ENCODE results near the gene DENND10.

DENND10 gene

GRCh38 chr10:119112056-119112455 is 8.1 kb downstream of the DENND10 start:
- no peak overlapping the region for H3K4me3 ChIP-seq (replicated peaks in 1 of 2; ENCODE audit: low read depth in 2 of 2, low read length in 2 of 2)
- peak; percentile 56 to 84 for DNase-seq (ENCODE audit: low read depth in 2 of 2)
- no peak for TF ChIP-seq CTCF (IDR thresholded peaks at IDR 0.05; ENCODE audit: low read depth, low read length)

GRCh38 chr10:119113751-119114732 is 10.1 kb downstream of the DENND10 start:
- peak; percentile 96 to 98 for DNase-seq (ENCODE audit: low read depth in 2 of 2)
- no peak overlapping the region for H3K4me3 ChIP-seq (replicated peaks in 1 of 2; ENCODE audit: low read depth in 2 of 2, low read length in 2 of 2)
- TF ChIP-seq CTCF (IDR thresholded peaks at IDR 0.05; ENCODE audit: low read depth, low read length) = no peak

- no peak for TF ChIP-seq CTCF (IDR thresholded peaks at IDR 0.05; ENCODE audit: low read depth, low read length)
- H3K4me3 ChIP-seq (replicated peaks in 1 of 2; ENCODE audit: low read depth in 2 of 2, low read length in 2 of 2) = no peak overlapping the region
- peak; percentile 55 to 63 for DNase-seq (ENCODE audit: low read depth in 2 of 2)
Measured at GRCh38 chr10:119115926-119116325, 12.0 kb downstream of the DENND10 start.

GRCh38 chr10:119116326-119116951 is 12.5 kb downstream of the DENND10 start:
- no peak overlapping the region for H3K4me3 ChIP-seq (replicated peaks in 1 of 2; ENCODE audit: low read depth in 2 of 2, low read length in 2 of 2)
- peak in 1 of 2 donors; percentile 68 for DNase-seq (ENCODE audit: low read depth in 2 of 2)
- TF ChIP-seq CTCF (IDR thresholded peaks at IDR 0.05; ENCODE audit: low read depth, low read length) = no peak

- DNase-seq (ENCODE audit: low read depth in 2 of 2) = no peak
- no peak for TF ChIP-seq CTCF (IDR thresholded peaks at IDR 0.05; ENCODE audit: low read depth, low read length)
- no peak overlapping the region for H3K4me3 ChIP-seq (replicated peaks in 1 of 2; ENCODE audit: low read depth in 2 of 2, low read length in 2 of 2)
Measured at GRCh38 chr10:119118231-119118630, 14.3 kb downstream of the DENND10 start.

- H3K4me3 ChIP-seq (replicated peaks in 1 of 2; ENCODE audit: low read depth in 2 of 2, low read length in 2 of 2) = no peak overlapping the region
- DNase-seq (ENCODE audit: low read depth in 2 of 2) = no peak
- no peak for TF ChIP-seq CTCF (IDR thresholded peaks at IDR 0.05; ENCODE audit: low read depth, low read length)
Measured at GRCh38 chr10:119119400-119119799, 15.5 kb downstream of the DENND10 start.

All from cardiac fibroblast (primary cell).